HG02870 (cell line): ENCODE measurements around the gene LRP6.
"Not testable (repeated sequence)": the region's sequence is repeated elsewhere in the genome, so short reads cannot be mapped to it uniquely, and the experiment has no call there.

Source experiments
- ATAC-seq: cut with Tn5 transposase; IDR thresholded peaks from one replicate; pipeline ENCODE4 v1.9.1; 2021; ENCODE audit warnings: mild to moderate bottlenecking, moderate library complexity; ENCODE audit not compliant: unreplicated experiment

The LRP6 gene

DNA sequence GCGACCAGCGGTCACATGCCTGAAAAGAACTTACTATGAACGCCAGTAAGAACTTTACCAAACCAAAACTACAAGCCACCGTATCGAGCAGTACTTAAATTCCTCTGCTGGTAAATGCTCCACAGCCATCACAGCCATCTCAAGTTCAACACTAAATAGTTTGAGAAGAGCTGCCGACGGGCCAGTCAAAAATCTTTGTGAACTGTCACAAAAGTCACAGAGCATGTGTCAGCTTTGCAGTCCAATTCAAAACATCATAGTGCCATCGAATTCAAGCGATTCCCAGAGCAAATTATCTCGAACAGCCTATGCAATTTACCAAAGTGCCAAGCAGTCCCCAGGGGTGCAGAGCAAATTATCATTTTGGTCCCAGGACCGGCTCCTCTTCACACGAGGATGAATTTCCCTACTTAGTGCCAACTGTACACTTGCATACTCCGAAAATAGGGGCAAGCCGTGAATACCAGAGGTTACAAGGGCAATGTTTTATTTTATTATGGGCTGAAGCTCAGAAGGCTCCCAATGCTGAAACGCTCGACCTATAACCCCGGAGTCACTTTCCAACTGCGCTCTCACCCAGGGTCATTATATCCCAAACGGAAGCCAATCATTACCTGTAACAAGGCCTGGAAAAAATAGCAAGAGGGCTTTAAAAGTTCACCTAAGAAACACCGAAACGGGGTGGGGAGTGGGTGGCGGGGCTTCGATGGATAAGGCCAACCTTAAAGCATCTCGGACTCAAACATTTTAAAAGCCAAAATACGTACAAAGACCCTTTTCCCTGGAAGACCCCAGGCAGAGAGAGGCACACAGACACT is 1.1 kb downstream of the LRP6 start:
- no peak for ATAC-seq

DNA sequence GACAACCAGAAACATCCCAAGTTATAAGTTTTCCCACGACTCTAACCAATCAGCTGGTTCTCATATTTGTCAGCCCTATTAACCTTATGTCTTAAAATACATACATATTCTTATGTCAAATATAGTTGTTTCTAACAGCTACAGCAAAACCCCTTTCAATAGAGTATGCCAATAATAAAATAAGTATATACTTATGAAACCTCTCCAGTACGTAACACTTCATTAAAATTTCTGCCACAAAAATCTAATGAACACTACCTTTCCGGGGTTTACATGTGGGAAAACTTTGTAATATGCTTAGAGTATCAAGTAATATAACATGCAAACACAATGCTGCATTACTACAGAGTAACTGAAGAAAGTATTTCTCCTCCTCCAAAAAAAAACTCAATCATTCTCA is 1.8 kb downstream of the LRP6 start:
- no peak for ATAC-seq

DNA sequence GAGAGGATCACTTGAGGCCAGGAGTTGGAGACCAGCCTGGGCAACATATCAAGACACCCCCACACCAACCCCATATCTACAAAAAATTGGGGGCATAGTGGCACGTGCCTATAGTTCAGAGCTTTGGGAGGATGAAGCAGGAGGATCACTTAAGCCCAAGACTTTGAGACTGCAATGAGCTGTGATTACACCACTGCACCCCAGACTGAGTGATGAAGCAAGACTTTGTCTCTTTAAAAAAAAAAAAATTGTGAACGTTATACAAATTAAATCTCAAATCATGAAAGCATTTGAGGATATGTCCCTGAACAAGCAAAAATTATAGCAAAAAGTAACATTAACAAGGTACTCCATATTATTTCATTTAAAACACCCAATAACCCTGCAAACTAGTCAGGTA is 2.9 kb downstream of the LRP6 start:
- ATAC-seq, result no peak

DNA sequence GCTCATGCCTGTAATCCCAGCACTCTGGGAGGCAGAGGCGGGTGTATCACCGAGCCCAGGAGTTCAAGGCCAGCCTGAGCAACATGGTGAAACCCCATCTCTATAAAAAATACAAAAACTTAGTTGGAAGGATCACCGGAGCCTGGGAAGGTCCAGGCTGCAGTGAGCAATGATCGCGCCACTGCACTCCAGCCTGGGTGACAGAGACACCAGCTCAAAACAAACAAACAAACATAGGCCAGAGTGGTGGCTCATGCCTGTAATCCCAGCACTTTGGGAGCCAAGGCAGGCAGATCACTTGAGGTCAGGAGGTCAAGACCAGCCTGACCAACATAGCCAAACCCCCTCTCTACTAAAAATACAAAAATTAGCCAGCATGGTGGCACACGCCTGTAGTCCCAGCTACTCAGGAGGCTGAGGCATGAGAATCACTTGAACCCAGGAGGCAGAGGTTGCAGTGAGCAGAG is 10.5 kb downstream of the LRP6 start:
- not testable (repeated sequence) for ATAC-seq

DNA sequence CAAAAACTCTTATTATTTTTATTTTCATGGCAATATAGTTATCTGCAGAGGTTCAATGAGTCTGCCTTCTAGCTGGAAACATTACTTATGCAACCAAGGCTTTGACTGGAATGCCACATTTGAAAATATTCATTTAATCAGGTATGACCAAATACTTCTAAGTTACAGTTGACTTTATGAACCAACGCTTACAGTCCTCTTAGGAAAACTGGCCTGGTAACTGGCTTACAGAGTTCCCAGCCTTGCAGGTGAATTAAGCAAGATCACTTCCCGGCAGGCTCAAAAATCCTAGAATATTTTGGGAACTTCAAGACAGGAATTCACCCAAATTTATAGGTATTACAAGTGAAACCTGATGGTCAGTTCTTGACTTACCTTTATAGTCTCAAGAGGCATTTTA is 12.3 kb downstream of the LRP6 start:
- no peak for ATAC-seq

DNA sequence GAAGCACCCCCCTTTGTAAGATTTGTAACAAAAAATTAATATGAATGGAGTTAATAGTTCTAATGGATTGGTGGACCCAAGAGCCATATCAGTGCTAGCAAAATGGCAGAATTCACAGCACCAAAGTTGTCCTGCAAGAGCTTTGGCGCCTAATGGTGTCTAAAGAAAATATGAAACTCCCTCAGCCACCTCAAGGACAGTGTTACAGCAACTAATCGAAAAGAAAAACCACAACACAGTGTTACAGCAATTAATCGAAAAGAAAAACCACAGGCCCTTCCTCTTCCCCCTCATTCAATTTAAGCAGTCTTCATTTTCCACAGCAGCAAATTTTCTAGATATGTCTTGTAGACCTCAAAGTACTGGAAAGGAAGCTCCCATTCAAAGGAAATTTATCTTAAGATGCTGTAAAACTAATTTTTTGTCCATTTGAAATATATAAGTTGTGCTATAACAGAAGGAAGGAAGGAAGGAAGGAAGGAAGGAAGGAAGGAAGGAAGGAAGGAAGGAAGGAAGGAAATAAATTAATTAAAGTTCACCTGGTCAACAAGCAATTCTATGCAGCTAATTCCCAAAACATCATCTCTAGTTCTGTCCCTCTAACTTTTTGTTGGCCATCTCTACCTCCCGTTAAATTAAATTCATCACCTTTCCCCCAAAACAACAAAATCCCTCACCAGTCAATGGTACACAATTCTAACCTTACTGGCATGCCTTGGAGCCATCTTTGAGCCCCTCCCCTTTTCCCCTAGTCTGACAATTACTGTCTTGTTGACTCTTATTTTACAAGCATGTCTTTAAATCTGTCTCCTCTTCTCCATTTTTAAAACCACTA is 17.4 kb downstream of the LRP6 start:
- no peak for ATAC-seq

DNA sequence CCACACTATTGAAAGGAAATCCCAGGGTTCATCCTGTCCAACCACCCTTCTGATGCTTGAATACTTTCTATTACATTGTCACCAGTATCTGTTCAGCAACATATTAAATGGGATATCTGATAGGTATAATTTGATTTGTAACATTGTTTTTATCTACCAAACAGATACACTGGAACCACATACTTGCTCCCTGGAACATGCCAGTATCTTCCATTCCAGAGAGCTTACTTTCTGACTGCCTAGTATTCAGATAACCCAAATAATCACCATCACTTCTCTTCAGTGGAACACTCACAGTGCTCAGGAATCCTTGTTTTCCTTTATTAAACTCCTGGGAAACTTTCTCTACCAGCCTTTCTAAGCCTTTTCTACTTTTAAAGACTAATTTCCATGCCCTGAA is 19.3 kb downstream of the LRP6 start:
- no peak for ATAC-seq

DNA sequence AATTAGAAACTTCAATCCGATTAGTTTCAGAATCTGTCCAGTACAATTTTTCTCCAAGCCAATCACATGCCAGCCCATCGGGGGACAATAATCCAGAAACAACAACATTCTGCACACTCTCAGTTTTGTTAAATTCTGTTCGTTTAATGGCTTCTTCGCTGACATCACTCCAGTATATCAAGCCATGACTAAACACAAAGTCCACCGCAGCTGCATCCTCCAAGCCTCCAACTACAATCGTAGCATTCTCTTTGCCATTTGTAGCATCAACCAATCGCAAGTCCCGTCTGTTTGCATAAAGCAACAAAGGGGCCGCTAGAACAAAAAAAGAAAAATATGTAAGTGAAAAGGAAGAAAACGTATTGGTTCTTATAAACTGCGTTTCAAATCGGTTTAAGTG is 22.5 kb downstream of the LRP6 start:
- ATAC-seq, result no peak

DNA sequence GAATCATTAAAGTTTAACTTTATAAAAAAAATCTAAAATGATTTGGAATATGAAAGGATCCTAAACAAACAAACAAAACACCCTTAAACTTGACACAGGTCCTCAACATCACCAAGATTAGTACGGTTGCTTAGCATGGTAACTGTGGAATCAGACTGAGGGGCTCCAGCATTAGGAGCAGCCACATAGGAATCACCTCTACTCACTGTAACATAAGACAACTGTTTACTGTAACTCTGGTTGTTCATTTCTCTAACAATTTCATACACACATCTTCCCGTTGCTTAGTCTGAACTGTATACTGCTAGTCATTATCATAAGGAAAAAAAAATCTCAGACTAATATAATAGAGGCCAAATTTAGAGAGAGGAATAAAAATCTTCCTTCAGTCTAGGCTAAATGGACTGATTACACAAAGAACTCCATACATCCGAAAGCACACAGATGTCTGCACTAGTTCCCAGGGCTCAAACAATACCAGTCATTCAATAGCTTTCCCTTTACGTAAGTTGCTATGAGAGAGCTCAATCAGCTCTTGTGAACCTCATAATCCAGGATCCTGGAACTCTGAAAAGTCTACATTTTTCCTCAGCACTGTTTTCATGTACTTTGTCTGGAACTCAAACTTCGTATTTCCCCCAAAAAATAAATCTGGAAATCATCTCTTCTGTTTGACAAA is 26.0 kb downstream of the LRP6 start:
- no peak for ATAC-seq

DNA sequence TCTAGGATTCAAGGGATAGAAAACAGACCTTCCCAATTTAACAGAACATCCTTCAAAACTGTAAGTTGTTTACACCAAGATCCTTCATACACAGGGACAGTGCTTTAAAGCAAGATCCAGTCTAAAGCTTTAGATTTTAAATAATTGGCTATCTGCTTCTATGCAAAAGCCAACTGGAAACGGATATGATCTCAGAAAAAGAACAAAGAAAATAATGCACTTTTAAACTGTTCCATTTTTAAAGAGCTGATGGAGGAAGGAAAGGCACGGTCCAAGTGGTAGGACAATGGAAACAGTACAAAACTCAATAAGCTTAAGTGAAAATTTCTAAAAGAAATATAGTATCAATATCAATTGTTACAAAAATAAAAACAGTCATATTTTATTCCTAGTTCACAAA is 27.7 kb downstream of the LRP6 start:
- no peak for ATAC-seq

DNA sequence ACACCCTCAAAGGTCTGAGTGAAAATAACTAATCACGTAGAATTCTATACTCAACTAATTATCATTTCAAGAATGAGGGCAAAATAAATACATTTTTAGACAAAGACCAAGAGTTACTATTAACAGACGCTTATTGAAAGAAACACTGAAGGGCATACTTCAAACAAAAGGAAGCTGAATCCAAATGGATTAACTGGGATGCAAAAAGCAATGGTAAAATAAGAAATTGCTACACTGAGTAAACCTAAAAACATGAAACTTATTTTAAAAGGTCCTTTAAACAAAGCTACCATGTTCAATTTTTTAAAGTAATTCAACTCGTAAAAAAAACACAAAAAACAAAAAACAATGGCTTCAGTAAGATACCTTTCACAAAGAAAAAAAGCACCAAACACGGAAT is 28.2 kb downstream of the LRP6 start:
- ATAC-seq, result no peak

DNA sequence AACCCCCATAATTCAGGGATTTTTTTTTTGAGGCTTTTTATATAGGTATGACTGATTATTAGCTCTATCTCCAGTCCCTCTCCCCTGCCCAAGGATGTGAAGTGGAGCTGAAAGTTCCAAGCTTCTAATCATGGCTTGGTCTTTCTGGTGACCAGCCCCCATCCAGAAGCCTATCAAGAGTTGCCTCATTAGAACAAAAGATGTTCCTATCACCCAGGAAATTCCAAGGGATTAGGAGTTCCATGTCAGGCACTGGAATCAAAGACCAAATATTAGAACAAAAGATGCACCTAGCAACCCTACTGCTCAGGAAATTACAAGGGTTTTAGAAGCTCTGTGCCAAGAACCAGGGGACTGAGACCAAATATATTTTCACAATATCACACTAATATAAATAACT is 29.9 kb downstream of the LRP6 start:
- ATAC-seq, result no peak

DNA sequence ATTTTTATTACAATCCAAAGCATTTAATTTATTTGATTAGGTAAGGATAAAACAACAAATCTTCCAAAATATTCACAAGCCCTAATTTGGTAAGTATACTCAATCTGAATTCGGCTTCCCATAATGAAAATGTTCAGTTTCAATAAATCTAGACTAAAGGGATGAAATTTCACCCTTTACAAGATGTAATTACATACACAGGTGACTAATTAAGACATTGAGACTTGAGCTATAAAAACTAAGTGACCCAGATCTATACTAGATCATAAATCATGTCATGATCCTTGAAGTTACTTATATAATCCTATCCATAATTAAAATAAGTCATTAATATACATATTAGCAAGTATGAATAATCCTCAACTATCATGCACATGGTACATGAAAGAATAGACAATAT is 36.6 kb downstream of the LRP6 start:
- ATAC-seq, result no peak

DNA sequence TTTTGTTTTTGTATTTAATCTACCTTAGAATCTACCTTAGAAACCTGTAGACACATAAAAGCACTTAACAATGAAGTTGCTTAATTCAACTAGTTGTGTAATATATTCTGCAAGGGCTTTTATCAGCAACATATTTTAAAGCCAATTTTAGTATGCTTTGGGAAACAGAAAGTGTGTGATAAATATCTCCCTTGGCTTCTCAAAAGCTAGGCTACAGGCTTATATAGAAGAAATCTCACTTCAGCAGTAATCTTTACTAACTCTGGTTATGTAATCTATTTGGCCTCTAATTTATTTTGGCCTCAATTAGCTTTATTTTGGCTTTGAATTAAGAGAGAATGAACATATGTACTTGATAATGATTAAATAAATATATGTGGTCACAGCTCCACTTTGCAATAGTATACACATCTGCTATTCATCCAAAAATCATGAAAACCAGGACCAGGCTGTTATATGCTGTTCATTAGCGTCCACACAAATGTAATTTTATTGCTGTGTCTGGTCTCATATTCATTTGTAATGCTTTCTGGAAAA is 37.2 kb downstream of the LRP6 start:
- no peak for ATAC-seq

DNA sequence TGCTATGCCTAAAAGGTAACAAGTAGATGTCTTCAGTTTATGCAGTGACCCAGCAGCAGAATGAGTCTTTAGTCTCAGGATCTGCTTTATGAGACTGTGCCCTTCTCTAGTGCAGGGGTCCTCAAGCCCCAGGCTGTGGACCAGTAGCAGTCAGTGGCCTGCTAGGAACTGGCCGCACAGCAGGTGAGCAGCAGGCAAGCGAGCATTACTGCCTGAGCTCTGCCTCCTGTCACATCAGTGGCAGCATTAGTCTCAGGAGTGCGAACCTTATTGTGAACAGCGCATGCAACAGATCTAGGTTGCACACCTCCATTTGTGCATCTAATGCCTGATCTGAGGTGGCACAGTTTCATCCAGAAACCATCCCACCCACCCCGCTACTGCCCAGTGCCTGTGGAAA is 38.4 kb downstream of the LRP6 start:
- no peak for ATAC-seq

DNA sequence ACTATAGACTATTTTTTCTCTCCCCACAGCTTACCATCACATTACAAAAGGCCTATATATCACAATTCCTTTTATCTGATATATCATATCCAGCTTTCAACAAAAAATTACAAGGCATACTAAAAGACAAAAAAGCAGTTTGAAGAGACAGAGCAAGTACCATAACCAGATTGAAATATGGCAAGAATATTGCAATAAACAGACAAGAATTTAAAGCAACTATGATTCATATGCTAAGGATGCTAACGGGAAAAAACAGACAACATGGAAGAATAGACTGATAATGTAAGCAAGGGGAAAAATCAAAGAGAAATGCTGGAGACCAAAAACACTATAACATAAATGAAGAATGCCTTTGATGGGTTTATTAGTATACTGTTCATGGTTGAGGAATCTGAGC is 40.7 kb downstream of the LRP6 start:
- ATAC-seq, result no peak

DNA sequence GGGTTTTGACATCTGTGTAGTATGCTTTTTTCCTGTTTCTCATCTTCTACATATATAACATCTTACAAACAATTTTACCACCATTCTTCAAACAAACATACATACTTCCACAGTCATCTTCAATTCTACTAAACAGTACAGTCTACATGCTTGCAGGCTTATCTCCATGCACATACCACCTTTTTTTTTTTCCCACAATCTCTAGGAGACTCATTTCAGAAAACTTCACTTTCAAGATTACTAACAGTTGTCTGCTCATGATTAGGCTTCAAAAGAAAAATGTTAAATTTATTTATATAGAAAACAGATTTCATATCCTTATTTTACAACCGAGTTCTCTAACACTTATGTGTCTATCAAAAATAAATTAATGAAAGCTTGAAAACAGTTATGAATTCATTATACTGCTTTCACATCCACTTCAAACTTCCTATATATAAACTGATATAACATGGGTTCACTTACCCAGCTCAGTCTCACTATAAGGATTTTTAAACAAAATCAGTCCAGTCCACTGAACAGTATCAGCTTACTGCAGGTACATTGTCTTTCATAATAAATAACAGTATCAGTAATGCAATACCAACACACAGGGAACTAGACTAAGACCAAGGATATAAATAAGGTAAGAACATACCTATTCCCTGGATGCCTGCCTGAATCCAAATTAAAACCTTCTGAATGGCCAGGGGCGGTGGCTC is 42.5 kb downstream of the LRP6 start:
- ATAC-seq, result peak; percentile 76

DNA sequence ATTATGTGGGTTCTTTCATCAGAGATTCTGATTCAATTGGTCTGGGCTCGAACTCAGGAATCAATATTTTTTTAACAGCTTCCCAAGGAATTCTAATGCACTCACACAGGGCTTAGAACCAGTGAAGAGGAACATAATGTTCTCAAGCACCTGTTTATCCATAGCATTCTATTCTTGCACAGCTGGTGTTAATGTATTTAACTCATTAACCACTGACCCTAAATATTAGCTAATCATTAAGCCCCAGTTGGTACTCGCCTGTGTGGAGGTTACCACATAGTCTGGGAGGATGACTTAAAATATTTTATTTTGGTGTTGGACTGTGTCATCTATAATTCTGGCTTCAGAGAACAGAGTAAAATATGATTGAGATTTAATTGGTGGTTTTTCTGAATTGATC is 45.3 kb downstream of the LRP6 start:
- no peak for ATAC-seq

DNA sequence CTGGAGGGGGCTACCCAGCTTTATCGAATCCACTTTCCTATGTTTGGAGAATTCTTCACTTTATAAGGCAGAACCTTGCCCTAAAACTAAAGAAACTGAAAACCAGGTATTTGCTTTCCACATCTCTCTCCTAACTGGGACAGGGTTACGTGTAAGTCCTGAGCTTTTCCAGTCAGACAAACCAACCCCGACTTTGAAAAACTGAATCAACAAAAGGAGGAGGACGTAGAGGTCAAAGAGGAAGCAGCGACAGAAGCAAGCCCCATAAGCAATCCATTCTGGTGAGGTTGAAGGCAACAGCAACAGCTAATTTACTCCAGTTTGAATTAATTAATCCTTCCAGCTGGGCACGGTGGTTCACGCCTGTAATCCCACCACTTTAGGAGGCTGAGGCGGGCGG is 47.2 kb downstream of the LRP6 start:
- ATAC-seq, result no peak

DNA sequence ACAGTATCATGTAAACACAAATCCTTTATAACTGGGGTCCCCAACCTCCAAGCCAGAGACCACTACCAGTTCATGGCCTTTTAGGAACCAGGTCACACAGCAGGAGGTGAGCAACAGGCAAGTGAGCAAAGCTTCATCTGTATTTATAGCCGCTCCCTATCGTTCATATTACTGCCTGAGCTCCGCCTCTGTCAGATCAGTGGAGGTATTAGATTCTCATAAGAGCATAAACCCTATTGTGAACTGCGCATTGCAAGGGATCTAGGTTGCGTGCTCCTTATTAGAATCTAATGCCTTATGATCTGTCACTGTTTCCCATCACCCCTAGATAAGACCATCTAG is 49.9 kb downstream of the LRP6 start:
- no peak for ATAC-seq
